H1 (cell line): Measurements from ENCODE around the gene USP17L18. TPM values are rescaled to one million over a fixed set of nuclear protein-coding genes. Genes with fewer than 3 reads are reported as not detected.
"Not testable (repeated sequence)": the region's sequence is repeated elsewhere in the genome, so short reads cannot be mapped to it uniquely, and the experiment has no call there.

ENCODE experiments used
- CTCF ChIA-PET: fragments of 300-600 bp; sonication (Branson Sonifier 250); formaldehyde crosslinking; loops from one replicate; lab custom pipeline; 2021; ENCODE audit not compliant: partially characterized antibody; lab: Charles Lee
- POLR2A ChIA-PET: fragments of 300-600 bp; sonication (Branson Sonifier 250); formaldehyde crosslinking; loops from one replicate; lab custom pipeline; 2021; ENCODE audit warnings: inconsistent platforms; ENCODE audit not compliant: partially characterized antibody; lab: Charles Lee
- DNase-seq, 2 experiments: peaks; one replicate each; pipeline versions ENCODE4 v3.0.0 to v3.0.0-alpha.2; 2010 to 2022; ENCODE audit warnings: low spot score in 2 of 2, low read depth in 1 of 2, mixed read lengths in 1 of 2
- FAIRE-seq: peaks from 2 replicates; lab custom pipeline; 2011; peaks lifted over from hg19 to GRCh38; lab: Jason Lieb, UNC
- H2AFZ ChIP-seq: 2 replicates; pipeline ENCODE4 v1.8.1; 2012; ENCODE audit warnings: low read length, inconsistent platforms
- H2AK5ac ChIP-seq: 2 replicates; pipeline ENCODE4 v1.6.1; 2013; ENCODE audit warnings: low read depth, low read length
- H2BK120ac ChIP-seq: replicated peaks from 2 replicates; pipeline ENCODE3; 2013; ENCODE audit warnings: low read depth, low read length, inconsistent platforms
- H2BK12ac ChIP-seq: 2 replicates; pipeline ENCODE4 v1.6.1; 2013; ENCODE audit warnings: low read depth, low read length
- H2BK15ac ChIP-seq: 2 replicates; pipeline ENCODE4 v1.6.1; 2013; ENCODE audit warnings: low read length
- H2BK20ac ChIP-seq: 2 replicates; pipeline ENCODE4 v1.6.1; 2013; ENCODE audit warnings: low read length
- H2BK5ac ChIP-seq: 2 replicates; pipeline ENCODE4 v1.6.1; 2013; ENCODE audit warnings: low read depth, low read length
- H3K14ac ChIP-seq: 2 replicates; pipeline ENCODE4 v1.6.1; 2013; ENCODE audit warnings: inconsistent platforms; ENCODE audit not compliant: insufficient read length
- H3K18ac ChIP-seq: 2 replicates; pipeline ENCODE4 v1.6.1; 2013; ENCODE audit warnings: low read length; ENCODE audit errors: extremely low read depth
- H3K23ac ChIP-seq: 2 replicates; pipeline ENCODE4 v1.6.1; 2013; ENCODE audit warnings: inconsistent platforms; ENCODE audit not compliant: insufficient read length
- H3K23me2 ChIP-seq: 2 replicates; pipeline ENCODE4 v1.6.1; 2013; ENCODE audit warnings: low read depth, low read length
- H3K27ac ChIP-seq: 2 replicates; pipeline ENCODE4 v1.6.1; 2011; ENCODE audit warnings: low read depth, low read length, inconsistent platforms
- H3K27me3 ChIP-seq, 4 experiments: replicated peaks in 1 of 4; 1 replicate in 1 of 4; 2 replicates in 3 of 4; pipeline versions ENCODE4 v1.6.1 to v1.8.1; 2011 to 2013; ENCODE audit warnings: low read length in 3 of 4, mild to moderate bottlenecking in 3 of 4, inconsistent platforms in 2 of 4, mixed read lengths in 2 of 4, moderate library complexity in 1 of 4; ENCODE audit not compliant: control insufficient read depth in 3 of 4, insufficient read depth in 3 of 4; ENCODE audit errors: extremely low read depth in 1 of 4
- H3K36me3 ChIP-seq, 4 experiments: 2 replicates each; pipeline versions ENCODE4 v1.6.1 to v1.8.1; 2011 to 2013; ENCODE audit warnings: mild to moderate bottlenecking in 4 of 4, low read length in 3 of 4, moderate library complexity in 2 of 4, control low read depth in 1 of 4, inconsistent platforms in 1 of 4; ENCODE audit not compliant: insufficient read depth in 4 of 4, control insufficient read depth in 2 of 4
- H3K4ac ChIP-seq: replicated peaks from 2 replicates; pipeline ENCODE3; 2013; ENCODE audit warnings: low read length, low read depth, mixed read lengths, inconsistent platforms; ENCODE audit not compliant: insufficient read length
- H3K4me1 ChIP-seq, 4 experiments: replicated peaks in 1 of 4; 1 replicate in 1 of 4; 2 replicates in 3 of 4; pipeline versions ENCODE4 v1.6.1 to v1.8.1; 2011 to 2013; ENCODE audit warnings: low read length in 3 of 4, inconsistent platforms in 2 of 4, mixed read lengths in 1 of 4; ENCODE audit not compliant: insufficient read depth in 4 of 4, control insufficient read depth in 3 of 4
- H3K4me2 ChIP-seq, 2 experiments: 2 replicates each; pipeline versions ENCODE4 v1.6.1 to v1.8.1; 2011 to 2013; ENCODE audit warnings: low read depth in 2 of 2, low read length in 2 of 2, control low read depth in 1 of 2, inconsistent platforms in 1 of 2, mild to moderate bottlenecking in 1 of 2; ENCODE audit not compliant: insufficient read depth in 1 of 2
- H3K4me3 ChIP-seq, 4 experiments: fragments of 200-600, 300-600 bp in 1 of 4; sonication (generic), shearing (Covaris generic), sonication (Bioruptor Twin) in 1 of 4; 2 replicates each; pipeline versions ENCODE4 v1.5.1 to v1.8.1; 2011 to 2016; ENCODE audit warnings: low read length in 4 of 4, low read depth in 3 of 4, control low read depth in 2 of 4, inconsistent platforms in 2 of 4, mild to moderate bottlenecking in 2 of 4, mixed read lengths in 1 of 4, moderate library complexity in 1 of 4; ENCODE audit not compliant: insufficient read depth in 2 of 4; ENCODE audit errors: extremely low read depth in 1 of 4
- H3K56ac ChIP-seq: replicated peaks from 2 replicates; pipeline ENCODE3; 2013; ENCODE audit warnings: low read depth, mild to moderate bottlenecking, mixed read lengths, low read length, inconsistent platforms; ENCODE audit not compliant: insufficient read length
- H3K79me1 ChIP-seq: 2 replicates; pipeline ENCODE4 v1.6.1; 2013; ENCODE audit warnings: low read depth, low read length, control low read depth
- H3K79me2 ChIP-seq, 2 experiments: 2 replicates each; pipeline versions ENCODE4 v1.6.1 to v1.8.1; 2012 to 2013; ENCODE audit warnings: low read length in 2 of 2, mild to moderate bottlenecking in 2 of 2, inconsistent platforms in 1 of 2; ENCODE audit not compliant: insufficient read depth in 2 of 2, control insufficient read depth in 1 of 2
- H3K9ac ChIP-seq, 4 experiments: replicated peaks in 1 of 4; 1 replicate in 1 of 4; 2 replicates in 3 of 4; pipeline versions ENCODE4 v1.6.1 to v1.8.1; 2011 to 2013; ENCODE audit warnings: low read depth in 3 of 4, low read length in 3 of 4, control low read depth in 2 of 4, mild to moderate bottlenecking in 2 of 4, moderate library complexity in 2 of 4, inconsistent platforms in 1 of 4; ENCODE audit errors: extremely low read depth in 1 of 4
- H3K9me3 ChIP-seq, 2 experiments: 2 replicates each; pipeline versions ENCODE4 v1.6.1 to v1.8.1; 2012 to 2013; ENCODE audit warnings: mild to moderate bottlenecking in 2 of 2, moderate library complexity in 2 of 2, control low read depth in 1 of 2, inconsistent platforms in 1 of 2, low read depth in 1 of 2, low read length in 1 of 2, mixed read lengths in 1 of 2; ENCODE audit not compliant: insufficient read depth in 2 of 2
- H4K20me1 ChIP-seq, 2 experiments: replicated peaks in 1 of 2; 2 replicates each; pipeline versions ENCODE3 to v1.8.1; 2011 to 2013; ENCODE audit warnings: inconsistent platforms in 2 of 2, low read length in 2 of 2, mild to moderate bottlenecking in 1 of 2; ENCODE audit not compliant: insufficient read depth in 2 of 2, control insufficient read depth in 1 of 2
- H4K5ac ChIP-seq: 2 replicates; pipeline ENCODE4 v1.6.1; 2013; ENCODE audit warnings: low read length, low read depth, mixed read lengths, inconsistent platforms; ENCODE audit not compliant: insufficient read length
- H4K8ac ChIP-seq: 2 replicates; pipeline ENCODE4 v1.8.0; 2013; ENCODE audit warnings: mild to moderate bottlenecking, moderate library complexity, low read length, inconsistent platforms; ENCODE audit not compliant: insufficient read depth; ENCODE audit errors: extremely low read depth
- H4K91ac ChIP-seq: replicated peaks from 2 replicates; pipeline ENCODE3; 2013; ENCODE audit warnings: low read length, mixed read lengths, inconsistent platforms; ENCODE audit not compliant: insufficient read length
- WGBS, 2 experiments: shearing (Covaris generic) in 1 of 2; methylation state at CpG; one replicate each; pipeline versions ENCODE4 v1.1.6 to v1.1.7; 2013 to 2015; ENCODE audit warnings: low lambda C conversion rate in 2 of 2, mixed read lengths in 2 of 2, inconsistent platforms in 1 of 2, low coverage in 1 of 2, missing lambda C conversion rate in 1 of 2; ENCODE audit not compliant: insufficient replicate concordance in 2 of 2, insufficient coverage in 1 of 2, insufficient read length in 1 of 2; ENCODE audit errors: extremely low coverage in 1 of 2, missing lambda C conversion rate in 1 of 2; 5-methylcytosine and 5-hydroxymethylcytosine counted together
- polyA plus RNA-seq, 7 experiments: library from polyadenylated mRNA; depleted of rRNA in 3 of 7; stranded (reverse) in 5 of 7; unstranded in 2 of 7; fragments of >200 nt in 5 of 7; fragments of 200-250 nt in 2 of 7; gene quantifications; 1 replicate in 5 of 7; 2 replicates in 1 of 7; 4 replicates in 1 of 7; pipeline versions ENCODE4 v1.2.1 to v1.2.3, GENCODE V29; 2011 to 2013; ENCODE audit warnings: missing spikeins in 2 of 7, mixed read lengths in 2 of 7
- total RNA-seq: library from RNA; stranded (reverse); fragmentation: NEBNext Ultra II Directional; extraction: Animal tissue kit (Norgen Biotek cat#: 25700); gene quantifications from 2 replicates; pipeline ENCODE4 v1.2.1, GENCODE V29; 2021

USP17L18 gene
- total and polyA plus RNA-seq, 2 of the 8 experiments (the other 6 are each of a cell fraction or from before 2014, with no cell fraction given): not detected

GRCh38 chr4:9224596-9224995, 23.8 kb upstream of the USP17L18 start, which contains the start of gene USP17L13:
TSS of gene USP17L13 (plus strand) at chr4:9224896. CDS start at chr4:9224896, 0 bp downstream.
- H3K79me2 ChIP-seq, H3K18ac ChIP-seq, H3K9me3 ChIP-seq, H3K79me1 ChIP-seq, H3K27me3 ChIP-seq, H2AFZ ChIP-seq, H2BK15ac ChIP-seq, H3K4me2 ChIP-seq, H3K14ac ChIP-seq, H4K5ac ChIP-seq, DNase-seq, CTCF ChIA-PET, H3K23ac ChIP-seq, H2BK20ac ChIP-seq, H4K91ac ChIP-seq, H3K9ac ChIP-seq, H3K27ac ChIP-seq, H2BK12ac ChIP-seq, H3K36me3 ChIP-seq, FAIRE-seq, H3K56ac ChIP-seq, H3K23me2 ChIP-seq, H3K4ac ChIP-seq, H3K4me1 ChIP-seq, H4K20me1 ChIP-seq, H2BK5ac ChIP-seq, H4K8ac ChIP-seq, POLR2A ChIA-PET, H2BK120ac ChIP-seq, H3K4me3 ChIP-seq, H2AK5ac ChIP-seq: not testable (repeated sequence)
- no CpG with 5 or more reads among the region's 14 CpGs for WGBS, 2 experiments

GRCh38 chr4:9230249-9230648, 18.2 kb upstream of the USP17L18 start:
- POLR2A ChIA-PET: not testable (repeated sequence)
- 83% methylated on average over 5 of the region's 8 CpGs; no CpG with 5 or more reads in 1 of the 2 experiments for WGBS, 2 experiments

More at GRCh38 chr4:9230249-9230648, 18.2 kb upstream of the USP17L18 start:
- H3K4me3 ChIP-seq, H4K8ac ChIP-seq, H2BK15ac ChIP-seq, H2AFZ ChIP-seq, H2BK120ac ChIP-seq, H3K9me3 ChIP-seq, H3K36me3 ChIP-seq, DNase-seq, H3K79me2 ChIP-seq, H2BK5ac ChIP-seq, H3K23ac ChIP-seq, H3K27ac ChIP-seq, H3K23me2 ChIP-seq, H4K91ac ChIP-seq, CTCF ChIA-PET, H3K9ac ChIP-seq, H3K56ac ChIP-seq, H3K4ac ChIP-seq, H4K20me1 ChIP-seq, H3K27me3 ChIP-seq, FAIRE-seq, H4K5ac ChIP-seq, H2AK5ac ChIP-seq, H3K4me1 ChIP-seq, H3K79me1 ChIP-seq, H3K4me2 ChIP-seq, H3K18ac ChIP-seq, H2BK20ac ChIP-seq, H3K14ac ChIP-seq, H2BK12ac ChIP-seq: not testable (repeated sequence)
